LoVo (cell line): ENCODE data around the gene IL21R.
"Not testable (repeated sequence)": the region's sequence is repeated elsewhere in the genome, so short reads cannot be mapped to it uniquely, and the experiment has no call there.

Experiments used
- DNase-seq: peaks from one replicate; pipeline ENCODE4 v3.0.0-alpha.2; 2016; ENCODE audit warnings: low spot score

The IL21R gene

DNA sequence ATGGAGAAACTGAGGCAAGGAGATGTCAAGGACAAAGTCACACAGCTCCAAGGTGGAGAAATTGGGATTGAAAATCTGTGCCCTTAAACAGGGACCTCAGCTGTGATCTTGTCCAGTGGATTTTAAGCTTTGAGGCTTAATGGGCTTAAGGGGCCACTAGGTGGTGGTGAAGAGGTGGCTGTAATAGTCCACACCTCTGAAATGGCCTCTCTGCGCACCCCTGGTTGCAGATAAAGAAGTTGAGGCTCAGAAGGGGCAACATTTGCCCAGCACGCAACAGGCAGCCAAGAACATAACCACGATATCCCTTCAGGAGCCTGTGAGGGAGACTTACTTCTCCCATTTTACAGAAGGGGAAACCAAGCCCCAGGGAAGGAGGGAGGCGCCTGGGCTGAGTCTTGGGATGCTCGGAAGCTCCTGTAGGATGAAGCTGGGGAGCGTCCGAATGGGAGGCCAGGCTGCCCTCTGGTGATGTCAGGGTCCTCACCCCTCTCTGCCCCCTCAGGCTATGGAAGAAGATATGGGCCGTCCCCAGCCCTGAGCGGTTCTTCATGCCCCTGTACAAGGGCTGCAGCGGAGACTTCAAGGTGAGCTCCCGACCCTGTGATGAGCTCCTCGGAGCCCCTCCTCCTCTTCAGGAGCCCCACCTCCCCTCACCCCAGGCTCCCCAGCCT lies 43.7 kb downstream of the IL21R start:
- DNase-seq: peak; percentile 19

DNA sequence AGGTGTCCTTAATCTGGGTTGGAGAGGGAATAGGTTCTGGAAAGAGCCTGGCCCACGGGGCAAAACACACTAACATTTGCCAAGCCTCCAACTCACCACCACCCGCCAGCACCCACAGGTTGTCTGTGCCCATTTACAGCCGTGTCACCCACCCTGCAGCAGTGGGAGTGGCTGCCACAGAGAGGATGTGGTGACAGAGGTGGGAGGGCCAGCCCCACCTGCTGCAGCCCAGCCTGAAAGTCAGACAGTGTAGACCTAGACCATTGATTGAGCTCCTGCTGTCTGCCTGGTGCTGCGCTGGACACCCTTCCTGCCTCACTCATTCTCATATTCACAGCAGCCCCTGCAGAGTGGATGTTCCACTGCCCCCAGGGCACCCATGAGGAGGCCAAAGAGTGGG lies 44.7 kb downstream of the IL21R start:
- DNase-seq: no peak

DNA sequence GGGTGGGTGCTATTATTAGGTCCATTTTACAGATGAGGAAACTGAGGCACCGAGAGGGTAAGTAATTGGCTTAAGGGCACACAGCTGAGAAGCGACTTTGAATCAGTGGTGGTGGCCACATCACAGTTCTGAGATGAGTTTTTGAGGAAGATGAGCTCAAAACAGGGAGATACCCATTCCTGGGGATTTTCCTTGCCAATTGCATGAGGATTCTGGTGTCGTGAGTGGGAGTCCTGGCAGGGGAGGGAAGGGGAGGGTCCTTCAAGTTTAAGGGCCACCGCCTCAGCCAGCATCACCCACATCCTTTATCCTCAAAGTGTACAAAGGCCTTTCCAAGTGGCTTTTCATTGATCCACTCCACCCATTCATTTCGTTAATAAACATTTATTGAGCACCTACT lies 45.3 kb downstream of the IL21R start:
- DNase-seq: no peak

DNA sequence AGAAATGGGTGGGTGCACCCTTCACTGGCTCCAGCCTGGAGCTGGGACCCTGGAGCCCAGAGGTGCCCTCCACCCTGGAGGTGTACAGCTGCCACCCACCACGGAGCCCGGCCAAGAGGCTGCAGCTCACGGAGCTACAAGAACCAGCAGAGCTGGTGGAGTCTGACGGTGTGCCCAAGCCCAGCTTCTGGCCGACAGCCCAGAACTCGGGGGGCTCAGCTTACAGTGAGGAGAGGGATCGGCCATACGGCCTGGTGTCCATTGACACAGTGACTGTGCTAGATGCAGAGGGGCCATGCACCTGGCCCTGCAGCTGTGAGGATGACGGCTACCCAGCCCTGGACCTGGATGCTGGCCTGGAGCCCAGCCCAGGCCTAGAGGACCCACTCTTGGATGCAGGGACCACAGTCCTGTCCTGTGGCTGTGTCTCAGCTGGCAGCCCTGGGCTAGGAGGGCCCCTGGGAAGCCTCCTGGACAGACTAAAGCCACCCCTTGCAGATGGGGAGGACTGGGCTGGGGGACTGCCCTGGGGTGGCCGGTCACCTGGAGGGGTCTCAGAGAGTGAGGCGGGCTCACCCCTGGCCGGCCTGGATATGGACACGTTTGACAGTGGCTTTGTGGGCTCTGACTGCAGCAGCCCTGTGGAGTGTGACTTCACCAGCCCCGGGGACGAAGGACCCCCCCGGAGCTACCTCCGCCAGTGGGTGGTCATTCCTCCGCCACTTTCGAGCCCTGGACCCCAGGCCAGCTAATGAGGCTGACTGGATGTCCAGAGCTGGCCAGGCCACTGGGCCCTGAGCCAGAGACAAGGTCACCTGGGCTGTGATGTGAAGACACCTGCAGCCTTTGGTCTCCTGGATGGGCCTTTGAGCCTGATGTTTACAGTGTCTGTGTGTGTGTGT lies 46.8 kb downstream of the IL21R start:
- no peak for DNase-seq

DNA sequence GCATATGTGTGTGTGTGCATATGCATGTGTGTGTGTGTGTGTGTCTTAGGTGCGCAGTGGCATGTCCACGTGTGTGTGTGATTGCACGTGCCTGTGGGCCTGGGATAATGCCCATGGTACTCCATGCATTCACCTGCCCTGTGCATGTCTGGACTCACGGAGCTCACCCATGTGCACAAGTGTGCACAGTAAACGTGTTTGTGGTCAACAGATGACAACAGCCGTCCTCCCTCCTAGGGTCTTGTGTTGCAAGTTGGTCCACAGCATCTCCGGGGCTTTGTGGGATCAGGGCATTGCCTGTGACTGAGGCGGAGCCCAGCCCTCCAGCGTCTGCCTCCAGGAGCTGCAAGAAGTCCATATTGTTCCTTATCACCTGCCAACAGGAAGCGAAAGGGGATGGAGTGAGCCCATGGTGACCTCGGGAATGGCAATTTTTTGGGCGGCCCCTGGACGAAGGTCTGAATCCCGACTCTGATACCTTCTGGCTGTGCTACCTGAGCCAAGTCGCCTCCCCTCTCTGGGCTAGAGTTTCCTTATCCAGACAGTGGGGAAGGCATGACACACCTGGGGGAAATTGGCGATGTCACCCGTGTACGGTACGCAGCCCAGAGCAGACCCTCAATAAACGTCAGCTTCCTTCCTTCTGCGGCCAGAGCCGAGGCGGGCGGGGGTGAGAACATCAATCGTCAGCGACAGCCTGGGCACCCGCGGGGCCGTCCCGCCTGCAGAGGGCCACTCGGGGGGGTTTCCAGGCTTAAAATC lies 47.6 kb downstream of the IL21R start:
- no peak for DNase-seq

DNA sequence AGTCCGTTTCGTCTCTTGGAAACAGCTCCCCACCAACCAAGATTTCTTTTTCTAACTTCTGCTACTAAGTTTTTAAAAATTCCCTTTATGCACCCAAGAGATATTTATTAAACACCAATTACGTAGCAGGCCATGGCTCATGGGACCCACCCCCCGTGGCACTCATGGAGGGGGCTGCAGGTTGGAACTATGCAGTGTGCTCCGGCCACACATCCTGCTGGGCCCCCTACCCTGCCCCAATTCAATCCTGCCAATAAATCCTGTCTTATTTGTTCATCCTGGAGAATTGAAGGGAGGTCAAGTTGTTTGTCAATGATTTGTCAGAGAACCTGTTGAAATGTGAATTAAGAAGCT lies 48.2 kb downstream of the IL21R start:
- DNase-seq: no peak

DNA sequence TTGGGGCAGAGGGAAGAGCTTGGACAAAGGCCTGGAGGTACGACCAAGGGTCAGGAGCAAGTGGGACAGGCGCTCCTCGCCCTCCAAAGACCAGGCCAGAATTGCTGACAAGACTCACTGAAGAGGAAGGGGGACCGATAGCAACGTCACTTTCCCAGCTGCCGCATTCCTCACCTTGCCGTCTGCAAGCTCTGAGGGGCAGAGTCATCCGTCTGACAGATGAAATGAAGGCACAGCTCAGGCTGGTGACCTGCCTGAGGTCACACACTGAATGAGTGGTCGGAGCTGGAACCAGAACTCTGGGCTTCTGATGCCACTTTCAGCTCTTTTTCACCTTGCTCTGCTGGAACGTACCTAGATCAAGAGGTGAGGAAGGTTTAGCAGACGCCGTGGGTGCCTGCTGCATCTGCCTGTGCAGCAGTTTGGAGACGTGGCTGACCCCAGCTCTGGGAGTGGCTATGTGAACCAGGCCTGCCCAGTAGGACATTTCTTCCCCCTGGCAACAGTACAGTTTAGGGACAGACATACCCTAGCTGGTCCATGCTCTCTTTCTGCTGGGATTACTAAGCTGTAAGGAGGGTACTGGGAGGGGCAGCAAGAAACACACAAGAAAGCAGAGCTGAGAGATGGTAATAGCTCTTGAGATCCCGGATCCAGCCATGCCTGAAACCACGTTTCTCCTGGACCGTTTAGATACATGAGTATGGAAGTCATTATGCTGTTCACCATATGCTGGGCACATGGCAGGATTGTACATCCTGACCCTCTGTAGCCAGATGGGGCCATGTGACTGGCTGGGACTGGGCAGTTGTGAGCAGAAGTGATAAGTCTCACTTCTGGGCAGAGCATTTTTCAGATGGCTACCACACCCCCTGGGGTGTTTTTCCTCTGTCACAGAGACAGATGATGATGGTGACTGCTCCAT lies 50.9 kb downstream of the IL21R start:
- DNase-seq: no peak

DNA sequence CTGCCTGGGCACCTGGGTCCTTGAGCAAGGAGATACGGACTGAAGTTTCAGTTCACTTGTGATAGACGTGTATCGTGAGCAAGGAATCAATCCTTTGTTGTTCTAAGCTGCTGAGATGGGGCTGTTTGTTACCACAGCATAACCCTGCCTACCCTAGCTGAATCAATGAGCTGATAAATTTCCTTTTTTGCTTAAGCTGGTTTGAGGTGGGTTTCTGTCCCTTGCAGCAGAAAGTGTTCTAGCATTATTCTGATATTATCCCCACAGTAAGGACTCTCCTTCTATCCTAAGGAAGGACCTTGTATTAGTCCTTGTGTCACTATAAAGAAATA lies 51.5 kb downstream of the IL21R start:
- no peak for DNase-seq

DNA sequence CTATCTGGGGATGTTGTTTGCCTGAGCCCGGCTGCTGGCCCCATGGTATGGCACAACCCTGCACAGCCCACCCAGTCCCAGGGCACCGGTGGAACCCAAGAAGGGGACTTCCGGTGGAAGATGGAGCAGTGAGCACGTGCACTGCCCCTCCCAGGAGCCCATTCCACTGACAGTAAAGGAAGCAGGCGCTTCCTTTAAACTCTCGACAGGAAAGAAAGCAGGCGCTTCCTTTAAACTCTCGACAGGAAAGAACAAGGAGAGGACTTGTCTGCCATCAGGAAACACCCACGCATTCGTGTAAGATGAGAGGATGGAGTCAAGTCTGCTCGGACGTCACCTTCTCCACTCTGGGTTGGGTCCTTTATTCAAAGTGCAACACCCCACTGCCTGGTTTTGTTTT lies 53.7 kb downstream of the IL21R start:
- DNase-seq: no peak

DNA sequence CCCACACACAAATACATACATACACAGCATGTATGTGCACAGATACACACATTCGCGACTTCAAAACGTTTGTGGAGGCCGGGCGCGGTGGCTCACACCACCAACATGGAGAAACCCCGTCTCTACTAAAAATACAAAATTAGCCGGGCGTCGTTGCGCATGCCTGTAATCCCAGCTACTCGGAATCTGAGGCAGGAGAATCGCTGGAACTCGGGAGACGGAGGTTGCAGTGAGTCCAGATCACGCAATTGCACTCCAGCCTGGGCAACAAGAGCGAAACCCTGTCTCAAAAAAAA lies 55.6 kb downstream of the IL21R start:
- DNase-seq: not testable (repeated sequence)

DNA sequence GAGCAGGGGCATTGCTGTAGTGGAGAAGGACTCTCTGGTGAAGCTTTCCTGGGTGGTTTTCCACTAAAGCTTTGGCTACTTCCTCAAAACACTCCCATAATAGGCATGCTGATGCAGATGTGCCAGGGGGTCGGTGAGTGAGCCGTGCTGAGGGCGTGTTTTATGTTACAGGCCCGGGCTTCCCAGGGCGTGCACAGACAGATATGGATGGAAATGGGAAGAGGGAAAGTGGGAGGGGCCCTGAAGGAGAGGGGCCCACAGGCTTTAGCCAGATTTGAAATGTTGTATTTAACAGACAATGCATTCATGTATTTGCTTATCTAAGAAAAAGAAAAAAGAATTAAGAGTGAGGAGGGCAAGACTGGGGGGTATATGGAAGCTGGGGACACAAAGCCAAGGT lies 56.3 kb downstream of the IL21R start:
- no peak for DNase-seq

DNA sequence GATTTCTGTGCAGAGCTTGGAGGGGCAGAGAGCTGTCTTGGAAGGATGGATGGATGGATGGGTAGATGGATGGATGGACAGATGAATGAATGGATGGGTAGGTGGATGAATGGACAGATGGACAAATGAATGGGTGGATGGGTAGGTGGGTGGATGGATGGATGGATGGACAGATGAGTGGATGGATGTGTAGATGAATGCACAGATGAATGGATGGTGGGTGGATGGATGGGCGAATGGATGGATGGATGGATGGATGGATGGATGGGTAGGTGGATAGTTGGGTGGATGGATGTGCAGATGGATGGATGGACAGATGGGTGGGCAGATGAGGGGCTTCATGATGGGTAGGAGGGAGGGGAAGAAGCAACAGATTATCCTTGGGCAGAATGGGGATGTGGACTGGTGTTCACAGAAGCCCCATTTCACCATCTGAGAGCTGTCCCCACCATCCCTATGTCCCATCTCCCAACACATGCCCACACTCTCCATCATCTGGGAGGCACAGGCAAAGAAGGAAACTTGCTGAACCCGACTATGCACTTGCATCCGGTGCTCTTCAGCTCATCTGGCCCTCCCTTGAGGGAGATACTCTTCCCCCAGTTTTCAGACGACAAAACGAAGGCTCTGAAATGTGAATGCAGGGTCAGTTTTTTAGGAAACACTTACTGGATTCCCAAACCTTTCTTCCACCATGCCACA lies 57.2 kb downstream of the IL21R start:
- DNase-seq: no peak

DNA sequence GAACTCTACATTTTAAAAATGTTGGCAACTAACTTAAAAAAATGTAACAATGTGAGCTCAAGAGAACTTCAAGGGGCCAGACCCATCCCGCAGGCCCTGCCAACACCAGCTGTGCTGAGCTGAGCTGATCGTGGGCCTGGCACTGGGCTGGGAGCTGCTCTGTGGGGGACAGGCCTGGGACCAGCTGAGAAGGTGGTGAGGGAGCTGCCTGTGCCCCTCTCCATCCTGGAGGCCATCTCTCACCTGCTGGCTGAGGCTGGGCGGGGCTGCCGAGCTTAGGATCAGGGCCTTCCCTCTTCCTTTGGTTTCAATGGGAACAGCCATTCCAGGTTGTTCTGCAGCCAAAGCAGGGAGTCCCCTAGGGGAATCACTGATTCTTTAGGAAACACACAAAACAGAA lies 58.2 kb downstream of the IL21R start:
- DNase-seq: no peak

DNA sequence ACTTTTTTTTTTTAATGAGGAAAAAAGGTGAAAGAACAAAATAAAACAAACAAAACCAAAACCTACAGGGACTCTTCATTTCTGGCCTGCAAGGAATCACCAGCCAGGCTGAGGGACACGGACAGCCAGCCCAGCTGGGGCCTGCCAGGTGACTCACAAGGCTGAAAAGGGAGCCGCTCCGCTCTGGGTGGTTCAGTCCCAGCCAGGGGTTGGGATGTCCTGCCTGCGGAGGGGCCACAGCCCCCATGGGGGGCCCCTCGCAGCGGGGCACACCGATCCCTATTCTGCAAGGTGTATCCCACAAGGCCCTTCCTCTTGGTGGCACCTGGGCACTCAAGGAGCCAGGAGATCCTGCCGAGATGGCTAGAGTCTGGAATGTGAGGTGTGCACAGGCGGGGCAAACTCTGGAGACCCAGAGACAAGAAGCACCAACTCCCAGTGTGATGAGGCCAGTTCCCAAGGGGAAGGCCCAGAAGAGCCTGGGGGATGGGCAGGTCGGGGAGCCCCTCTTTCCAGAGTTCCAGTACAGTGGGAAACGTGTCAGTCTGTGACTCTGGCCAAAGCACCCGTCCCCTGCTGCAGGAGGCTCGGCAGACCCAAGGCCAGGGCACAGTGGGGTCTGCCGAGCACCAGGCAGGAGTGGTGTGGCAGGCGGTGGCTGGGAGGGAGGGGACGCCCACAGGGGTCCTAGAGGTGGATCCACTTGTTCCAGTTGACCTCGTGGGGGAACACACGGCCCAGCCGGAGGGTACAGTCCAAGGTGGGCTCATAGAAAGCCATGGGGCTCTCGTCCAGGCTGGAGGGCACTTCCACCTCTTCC lies 58.9 kb downstream of the IL21R start:
- DNase-seq: no peak

DNA sequence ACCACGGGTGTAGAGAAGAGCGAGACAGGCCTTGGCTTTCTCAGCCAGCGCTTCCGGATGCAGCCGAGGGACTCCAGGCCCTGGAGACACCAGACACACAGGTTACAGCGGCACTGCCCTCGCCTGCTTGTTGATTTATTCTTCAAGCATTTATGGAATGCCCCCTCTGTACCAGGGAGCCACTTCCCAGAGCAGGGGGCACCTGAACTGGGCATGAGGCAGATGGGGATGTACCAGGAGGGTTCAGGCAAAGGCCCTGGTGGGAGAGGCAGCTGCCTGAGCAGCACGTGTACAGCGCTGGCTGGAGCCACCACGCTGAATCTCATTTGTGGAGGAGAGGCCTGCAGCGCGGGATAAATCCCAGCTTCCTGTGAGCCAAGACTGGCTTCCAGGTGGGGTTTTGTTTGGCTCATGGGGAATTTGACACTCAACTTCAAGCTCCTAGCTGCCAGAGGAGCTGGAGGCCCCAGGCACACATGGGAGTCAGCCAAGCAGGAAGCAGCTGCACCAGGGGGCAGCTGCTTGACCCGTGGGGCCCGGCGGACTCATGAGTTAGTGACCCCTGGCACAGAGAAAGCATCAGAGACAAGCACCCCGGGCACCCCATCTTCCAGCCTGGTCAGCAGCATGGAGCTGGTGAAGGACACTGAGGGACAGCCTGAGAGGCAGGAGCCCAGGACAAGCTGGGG lies 59.7 kb downstream of the IL21R start:
- no peak for DNase-seq

DNA sequence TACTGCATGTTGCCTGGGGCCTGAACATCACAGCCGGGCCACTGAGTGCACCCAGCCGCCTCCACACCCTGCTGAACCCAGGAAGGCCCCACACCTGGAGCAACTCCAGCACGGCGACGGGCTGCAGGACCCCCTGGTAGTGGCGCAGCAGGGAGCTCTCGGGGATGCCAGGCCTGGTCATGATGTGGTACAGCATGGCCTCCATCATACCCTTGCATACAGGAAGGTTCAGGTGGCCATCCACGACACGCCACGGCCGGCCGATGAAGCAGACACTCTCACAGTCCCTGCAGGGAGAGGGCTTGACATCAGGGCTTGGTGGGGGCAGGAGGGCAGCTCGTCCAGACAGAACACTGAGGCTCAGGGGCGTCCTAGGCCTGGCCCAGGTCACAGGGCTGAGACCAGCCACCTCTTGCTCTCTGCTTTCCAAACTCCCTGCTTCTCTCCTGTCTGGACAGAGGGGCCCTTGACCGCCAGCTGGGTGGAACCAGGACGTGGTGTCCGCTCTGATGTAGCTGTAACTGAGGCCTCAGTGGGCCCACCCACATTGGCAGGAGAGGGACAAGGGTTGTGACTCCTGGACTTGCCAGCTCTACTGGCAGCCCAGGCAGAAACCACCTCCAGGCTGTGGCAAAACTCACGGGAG lies 60.3 kb downstream of the IL21R start:
- no peak for DNase-seq

DNA sequence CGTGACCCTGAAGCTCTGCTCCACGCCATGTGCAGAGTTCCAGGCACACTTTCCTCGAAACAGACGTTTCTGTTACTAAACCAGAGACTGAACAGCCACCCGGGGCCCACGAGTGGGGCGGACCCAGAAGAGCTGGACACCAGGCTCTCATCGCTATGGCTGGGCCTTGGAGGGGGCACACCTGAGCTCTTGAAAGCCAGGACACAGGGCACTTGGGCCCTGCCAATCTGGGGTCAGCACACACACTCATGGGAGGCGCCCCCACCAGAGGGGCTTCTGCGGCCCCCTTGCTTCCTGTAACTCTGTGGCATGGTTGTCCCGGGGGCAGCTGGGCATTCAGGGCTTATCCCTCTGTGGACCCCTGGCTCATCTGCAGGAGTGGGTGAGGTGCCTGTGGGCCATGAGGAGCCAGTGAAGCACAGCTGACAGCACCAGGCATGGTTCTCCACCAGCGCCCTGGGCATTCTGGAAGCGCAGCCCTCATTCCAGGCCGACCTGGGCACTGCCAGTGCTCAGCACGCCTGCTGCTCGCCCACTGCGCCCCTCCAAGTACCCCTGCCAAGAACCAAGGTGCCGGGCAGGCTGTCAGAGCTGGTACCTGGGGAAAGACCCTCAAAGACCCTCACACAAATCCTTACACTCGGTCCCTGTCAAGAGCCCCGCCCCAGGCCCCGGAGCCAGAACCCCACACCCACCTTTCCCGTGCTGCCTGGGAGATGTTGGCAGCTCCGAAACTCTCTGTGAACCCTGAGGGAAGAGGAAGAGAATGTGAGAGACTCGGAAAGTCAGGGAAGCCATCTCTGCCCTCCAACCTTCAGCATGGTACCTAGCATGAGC lies 61.1 kb downstream of the IL21R start:
- DNase-seq: no peak

DNA sequence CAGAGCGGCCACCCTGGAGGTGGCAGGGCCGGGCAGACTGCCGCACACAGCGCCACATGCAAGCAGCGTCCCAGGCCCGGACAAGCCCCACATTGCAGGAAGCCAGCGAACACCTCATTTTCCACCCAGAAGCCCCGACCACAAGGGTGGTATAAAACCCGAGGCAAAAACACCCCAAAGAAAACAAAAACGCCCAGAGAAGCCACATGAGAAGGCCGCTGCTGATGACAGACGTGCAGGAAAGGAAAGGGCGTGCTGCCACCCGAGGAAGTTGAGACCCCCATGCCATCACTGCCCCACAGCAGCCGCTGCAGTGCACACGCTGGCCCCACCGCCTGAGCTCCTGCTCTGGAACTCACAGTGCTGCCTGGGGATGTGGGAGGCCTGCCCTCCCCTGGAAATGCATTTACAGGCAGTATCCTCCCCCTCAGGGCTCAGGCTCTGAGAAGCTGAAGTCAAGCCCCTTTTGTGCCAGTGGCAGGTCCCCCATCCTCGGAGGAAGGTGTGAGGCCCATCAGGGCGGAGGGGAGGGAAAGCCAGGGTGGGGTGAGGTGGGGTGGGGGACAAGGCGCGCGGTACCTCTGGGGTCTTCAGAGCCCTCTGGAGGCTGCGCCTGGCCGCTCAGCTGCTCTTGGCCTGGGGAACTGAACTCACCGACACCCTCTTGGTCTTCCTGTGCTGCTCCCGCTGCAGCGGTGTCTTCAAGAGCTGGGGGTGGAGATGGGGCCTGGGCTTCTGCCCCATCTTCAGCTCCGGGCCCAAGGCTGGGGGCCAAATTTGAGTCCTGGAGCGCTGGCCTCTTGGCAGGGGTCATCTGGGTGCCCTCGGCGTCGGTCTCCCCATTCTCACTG lies 62.0 kb downstream of the IL21R start:
- DNase-seq: no peak
